MM.1S (cell line): Measurements from ENCODE around the gene USP32.
"Not testable (repeated sequence)": the region's sequence is repeated elsewhere in the genome, so short reads cannot be mapped to it uniquely, and the experiment has no call there.

Experiments used
- DNase-seq: peaks from one replicate; pipeline ENCODE4 v3.0.0-alpha.2; 2015
- H2AFZ ChIP-seq: fragments of 300-600 bp; sonication (generic); 2 replicates; pipeline ENCODE4 v1.6.0; 2016; ENCODE audit warnings: antibody characterized with exemption, low read length
- H3F3A ChIP-seq: fragments of 300-600 bp; sonication (generic); 2 replicates; pipeline ENCODE4 v1.6.1; 2016; ENCODE audit warnings: mild to moderate bottlenecking, antibody characterized with exemption, low read length, moderate library complexity, mixed read lengths; ENCODE audit not compliant: insufficient read depth
- H3K27ac ChIP-seq: fragments of 300-600 bp; sonication (generic); 2 replicates; pipeline ENCODE4 v1.5.1; 2016; ENCODE audit warnings: mild to moderate bottlenecking, low read length
- H3K27me3 ChIP-seq: fragments of 300-600 bp; sonication (generic); replicated peaks from 2 replicates; pipeline ENCODE4 v1.6.0; 2016; ENCODE audit warnings: low read length; ENCODE audit not compliant: insufficient read depth
- H3K36me3 ChIP-seq: fragments of 300-600 bp; sonication (generic); replicated peaks from 2 replicates; pipeline ENCODE4 v1.6.1; 2016; ENCODE audit warnings: mild to moderate bottlenecking, low read length, mixed read lengths; ENCODE audit not compliant: insufficient read depth
- H3K4me1 ChIP-seq: fragments of 300-600 bp; sonication (generic); 2 replicates; pipeline ENCODE4 v1.6.1; 2016; ENCODE audit warnings: low read length, mixed read lengths
- H3K4me2 ChIP-seq: fragments of 300-600 bp; sonication (generic); 2 replicates; pipeline ENCODE4 v1.6.0; 2016; ENCODE audit warnings: low read depth, low read length
- H3K4me3 ChIP-seq: fragments of 300-600 bp; sonication (generic); 2 replicates; pipeline ENCODE4 v1.5.1; 2016; ENCODE audit warnings: low read length, mixed read lengths
- H3K79me2 ChIP-seq: fragments of 300-600 bp; sonication (generic); 2 replicates; pipeline ENCODE4 v1.6.1; 2016; ENCODE audit warnings: mixed run types, low read length, mixed read lengths
- H3K9ac ChIP-seq: fragments of 300-600 bp; sonication (generic); 2 replicates; pipeline ENCODE4 v1.6.1; 2016; ENCODE audit warnings: low read length, mixed read lengths
- H3K9me2 ChIP-seq: fragments of 300-600 bp; sonication (generic); replicated peaks from 2 replicates; pipeline ENCODE4 v1.6.1; 2016; ENCODE audit warnings: mild to moderate bottlenecking, low read length, mixed read lengths; ENCODE audit not compliant: insufficient read depth
- H3K9me3 ChIP-seq: fragments of 300-600 bp; sonication (generic); replicated peaks from 2 replicates; pipeline ENCODE4 v1.6.1; 2016; ENCODE audit warnings: mild to moderate bottlenecking, low read length, mixed read lengths; ENCODE audit not compliant: insufficient read depth
- H4K20me1 ChIP-seq: fragments of 300-600 bp; sonication (generic); 2 replicates; pipeline ENCODE4 v1.6.1; 2016; ENCODE audit warnings: mild to moderate bottlenecking, low read length, moderate library complexity, mixed read lengths; ENCODE audit not compliant: insufficient read depth
- CTCF ChIP-seq: fragments of 300-600 bp; sonication (generic); IDR thresholded peaks from 2 replicates; pipeline ENCODE4 v1.5.1; 2016; ENCODE audit warnings: antibody characterized with exemption, low read length, mixed read lengths
- EZH2 ChIP-seq: fragments of 300-600 bp; sonication (generic); optimal IDR thresholded peaks from 2 replicates; pipeline ENCODE3; 2017; ENCODE audit warnings: low read depth, mild to moderate bottlenecking, antibody characterized with exemption, low read length, mixed read lengths
- EZH2phosphoT487 ChIP-seq: fragments of 300-600 bp; sonication (generic); IDR thresholded peaks from 2 replicates; pipeline ENCODE4 v1.6.1; 2018; ENCODE audit warnings: antibody characterized with exemption, low read length

The USP32 gene

GRCh38 chr17:60421273-60422161 lies 29.6 kb upstream of the USP32 start:
- peak; percentile 99 for TF ChIP-seq CTCF
- no peak for TF ChIP-seq EZH2phosphoT487
- peak; percentile 77 for DNase-seq

GRCh38 chr17:60419875-60420274 lies 27.9 kb upstream of the USP32 start:
- not testable (repeated sequence) for DNase-seq, H4K20me1 ChIP-seq, H2AFZ ChIP-seq, H3K79me2 ChIP-seq, H3K4me1 ChIP-seq, H3K4me3 ChIP-seq, H3K9ac ChIP-seq, H3K36me3 ChIP-seq, H3F3A ChIP-seq, H3K4me2 ChIP-seq, H3K27ac ChIP-seq, H3K9me2 ChIP-seq, H3K27me3 ChIP-seq, H3K9me3 ChIP-seq

More at GRCh38 chr17:60421273-60422161, 29.6 kb upstream of the USP32 start:
- Histone ChIP-seq H3K36me3 (no peaks in the 10 kb centered on the region), H3K79me2 (no peaks in the 10 kb centered on the region), H3K9ac (peak overlapping the region; percentile 64), H3K27me3 (no peaks in the 10 kb centered on the region), H3K9me3 (no peaks in the 10 kb centered on the region), H3K9me2 (no peaks in the 10 kb centered on the region), H3K27ac (no peak overlapping the region), H2AFZ (peak overlapping the region; percentile 88), H3K4me3 (peak overlapping the region; percentile 70), H3K4me1 (no peaks in the 10 kb centered on the region), H4K20me1 (no peaks in the 10 kb centered on the region), H3F3A (no peaks in the 10 kb centered on the region), H3K4me2 (peak overlapping the region; percentile 88)

DNA sequence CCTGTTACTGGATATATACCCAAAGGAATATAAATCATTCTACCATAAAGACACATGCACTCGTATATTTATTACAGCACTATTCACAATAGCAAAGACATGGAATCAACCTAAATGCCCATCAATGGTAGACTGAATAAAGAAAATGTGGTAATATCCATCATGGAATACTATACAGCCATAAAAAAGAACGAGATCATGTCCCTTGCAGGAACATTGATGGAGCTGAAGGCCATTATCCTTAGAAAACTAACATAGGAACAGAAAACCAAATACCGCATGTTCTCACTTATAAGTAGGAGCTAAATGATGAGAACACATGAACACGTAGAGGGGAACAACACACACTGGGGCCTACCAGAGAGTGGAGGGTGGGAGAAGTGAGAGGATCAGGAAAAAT lies 27.1 kb upstream of the USP32 start:
- not testable (repeated sequence) for H3K27me3 ChIP-seq, H3K4me2 ChIP-seq, H3K9me2 ChIP-seq, H3K27ac ChIP-seq, H3F3A ChIP-seq, H4K20me1 ChIP-seq, DNase-seq, H3K36me3 ChIP-seq, H3K4me1 ChIP-seq, H3K9ac ChIP-seq, H2AFZ ChIP-seq, H3K9me3 ChIP-seq, H3K4me3 ChIP-seq, H3K79me2 ChIP-seq

DNA sequence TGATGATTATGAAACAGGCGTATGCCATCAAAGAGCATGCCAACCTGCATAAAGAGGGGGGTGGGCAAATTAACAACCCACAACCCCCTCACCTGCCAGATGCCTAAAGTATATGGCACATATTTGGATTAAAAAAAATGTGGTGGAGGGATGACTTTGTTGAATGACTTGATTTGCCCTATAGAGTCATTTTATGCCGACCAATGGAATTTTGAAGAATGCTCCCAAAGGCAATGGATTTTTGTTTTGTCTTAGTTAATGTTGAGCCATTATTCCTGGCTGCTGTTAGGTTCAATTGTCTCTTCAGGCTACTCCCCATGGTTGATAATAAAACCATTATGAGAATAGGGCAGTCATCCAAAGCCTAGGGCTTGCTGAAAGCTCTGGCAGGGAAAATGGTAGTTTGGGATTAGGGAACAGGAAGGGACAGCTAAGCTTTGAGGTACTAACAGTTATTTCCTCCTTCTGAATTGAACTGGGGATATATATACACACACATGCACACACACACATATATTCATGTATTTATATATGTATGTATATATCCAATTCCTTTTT lies 24.5 kb upstream of the USP32 start:
- Histone ChIP-seq H3K36me3 (no peaks in the 10 kb centered on the region), H3K27ac (no peak overlapping the region), H3K4me1 (no peaks in the 10 kb centered on the region), H2AFZ (no peak overlapping the region), H3K79me2 (no peaks in the 10 kb centered on the region), H3K4me2 (no peak overlapping the region), H3K9me2 (no peaks in the 10 kb centered on the region), H3K4me3 (no peak overlapping the region), H3F3A (no peaks in the 10 kb centered on the region), H3K9ac (no peak overlapping the region), H3K9me3 (no peaks in the 10 kb centered on the region), H4K20me1 (no peaks in the 10 kb centered on the region), H3K27me3 (no peaks in the 10 kb centered on the region)
- no peak for DNase-seq
- TF ChIP-seq EZH2phosphoT487 (no peak), CTCF (no peak), EZH2 (no peak)
